Colonic mucosa (tissue), 4 donors: Measurements from ENCODE around the gene ZNF574. TPM values are rescaled to one million over a fixed set of nuclear protein-coding genes. Genes with fewer than 3 reads are reported as not detected.

Source experiments
- DNase-seq: peaks from one replicate; pipeline ENCODE4 v3.0.0-alpha.2; 2020
- H3K27ac ChIP-seq: fragments of 200-600 bp; one replicate; pipeline ENCODE4 v1.8.0; 2021
- H3K27me3 ChIP-seq: fragments of 200-600 bp; one replicate; pipeline ENCODE4 v1.8.0; 2021
- H3K36me3 ChIP-seq: fragments of 200-600 bp; one replicate; pipeline ENCODE4 v1.8.0; 2021
- H3K4me1 ChIP-seq: fragments of 200-600 bp; one replicate; pipeline ENCODE4 v1.8.0; 2021; ENCODE audit warnings: mild to moderate bottlenecking
- H3K4me3 ChIP-seq: fragments of 200-600 bp; one replicate; pipeline ENCODE4 v1.8.0; 2021
- H3K9ac ChIP-seq, 2 donors: one replicate each; pipeline ENCODE4 v1.7.0; 2013; ENCODE audit warnings: control low read depth in 2 of 2, low read depth in 2 of 2, low read length in 2 of 2
- H3K9me3 ChIP-seq: fragments of 200-600 bp; one replicate; pipeline ENCODE4 v1.8.0; 2021
- CTCF ChIP-seq: fragments of 200-600 bp; IDR thresholded peaks from one replicate; pipeline ENCODE4 v1.8.0; 2022; ENCODE audit warnings: antibody characterized with exemption, mild to moderate bottlenecking
- intact Hi-C: fragments of 100-400 bp; cut with DNase I; formaldehyde crosslinking; loops from one replicate; pipeline ENCODE4 v1.14.1; 2022
- total RNA-seq, 2 donors: library from RNA; stranded (reverse); fragmentation: NEBNext Ultra II Directional in 1 of 2; extraction: Animal tissue kit (Norgen Biotek cat#: 25700) in 1 of 2; gene quantifications; one replicate each; pipeline ENCODE4 v1.2.1, GENCODE V29; 2021
- donor health status: healthy.
- donor health status: DM: no; HTN: no; CAD: no.
- donor health status: DM: no; HTN: no; CAD: no.

ZNF574 gene
- total RNA-seq, 2 donors from 2014 or later: 14.7 to 15.9 TPM

- Histone ChIP-seq H3K4me3 (no peak overlapping the region), H3K36me3 (no peaks in the 10 kb centered on the region), H3K9me3 (no peaks in the 10 kb centered on the region), H3K4me1 (peaks cover 8% of the 10 kb centered on the region), H3K27ac (no peak overlapping the region), H3K27me3 (no peaks in the 10 kb centered on the region), H3K9ac (no peak overlapping the region)
- intact Hi-C loops: no loop called here
- no peak for DNase-seq
- TF ChIP-seq CTCF: no peak
Measured at GRCh38 chr19:42090672-42091071, 14.7 kb downstream of the ZNF574 start.

GRCh38 chr19:42091300-42091699 is 15.3 kb downstream of the ZNF574 start:
- Histone ChIP-seq H3K27ac (no peak overlapping the region), H3K9ac (no peak overlapping the region), H3K27me3 (no peaks in the 10 kb centered on the region), H3K9me3 (no peaks in the 10 kb centered on the region), H3K4me3 (no peak overlapping the region), H3K36me3 (no peaks in the 10 kb centered on the region), H3K4me1 (peaks cover 8% of the 10 kb centered on the region)
- no peak for DNase-seq
- intact Hi-C loops: no loop called here
- TF ChIP-seq CTCF: no peak

- no peak for TF ChIP-seq CTCF
Measured at GRCh38 chr19:42091742-42092141, 15.8 kb downstream of the ZNF574 start.

GRCh38 chr19:42092350-42092749 is 16.4 kb downstream of the ZNF574 start:
- Histone ChIP-seq H3K27ac (no peak overlapping the region), H3K9ac (no peak overlapping the region), H3K36me3 (no peaks in the 10 kb centered on the region), H3K27me3 (no peaks in the 10 kb centered on the region), H3K4me1 (peaks cover 8% of the 10 kb centered on the region), H3K4me3 (no peak overlapping the region), H3K9me3 (no peaks in the 10 kb centered on the region)
- intact Hi-C loops: no loop called here
- peak; percentile 63 for DNase-seq
- TF ChIP-seq CTCF: peak; percentile 55

More at GRCh38 chr19:42091742-42092141, 15.8 kb downstream of the ZNF574 start:
- no peak overlapping the region for H3K4me3 ChIP-seq
- H3K27ac ChIP-seq: no peak overlapping the region
- H3K27me3 ChIP-seq: no peaks in the 10 kb centered on the region
- H3K4me1 ChIP-seq: peaks cover 8% of the 10 kb centered on the region
- peak; percentile 54 for DNase-seq
- H3K36me3 ChIP-seq: no peaks in the 10 kb centered on the region
- H3K9ac ChIP-seq: no peak overlapping the region
- intact Hi-C loops: no loop called here
- H3K9me3 ChIP-seq: no peaks in the 10 kb centered on the region

GRCh38 chr19:42093505-42093904 is 17.5 kb downstream of the ZNF574 start:
- Histone ChIP-seq H3K9ac (no peak overlapping the region), H3K27ac (no peak overlapping the region), H3K36me3 (no peaks in the 10 kb centered on the region), H3K4me1 (peaks cover 8% of the 10 kb centered on the region), H3K9me3 (no peaks in the 10 kb centered on the region), H3K27me3 (no peaks in the 10 kb centered on the region), H3K4me3 (no peak overlapping the region)
- intact Hi-C loops: no loop called here
- DNase-seq: no peak
- no peak for TF ChIP-seq CTCF

- H3K27ac ChIP-seq: no peak overlapping the region
- intact Hi-C loops: no loop called here
- no peak overlapping the region for H3K4me3 ChIP-seq
- H3K36me3 ChIP-seq: no peaks in the 10 kb centered on the region
- no peak for TF ChIP-seq CTCF
- H3K4me1 ChIP-seq: peaks cover 8% of the 10 kb centered on the region
- H3K9ac ChIP-seq: no peak overlapping the region
- H3K9me3 ChIP-seq: no peaks in the 10 kb centered on the region
- DNase-seq: no peak
- no peaks in the 10 kb centered on the region for H3K27me3 ChIP-seq
Measured at GRCh38 chr19:42093926-42094325, 18.0 kb downstream of the ZNF574 start.
